H7 (cell line): ENCODE data around the gene STRIP2. TPM values are rescaled to one million over a fixed set of nuclear protein-coding genes. Genes with fewer than 3 reads are reported as not detected.

ENCODE experiments used
- DNase-seq: peaks from one replicate; pipeline ENCODE4 v3.0.0; 2012
- H3K27me3 ChIP-seq: 2 replicates; pipeline ENCODE4 v1.6.0; 2011; ENCODE audit warnings: mild to moderate bottlenecking, low read length; ENCODE audit not compliant: control insufficient read depth, insufficient read depth
- H3K36me3 ChIP-seq: replicated peaks from 2 replicates; pipeline ENCODE4 v1.5.1; 2011; ENCODE audit warnings: low read length; ENCODE audit not compliant: control insufficient read depth, insufficient read depth
- H3K4me3 ChIP-seq: 2 replicates; pipeline ENCODE4 v1.5.1; 2011; ENCODE audit warnings: low read depth, mild to moderate bottlenecking, control low read depth, low read length, moderate library complexity; ENCODE audit not compliant: insufficient read depth
- total RNA-seq: library from RNA; depleted of rRNA; stranded (reverse); fragments of >200 nt; shearing (Covaris generic); gene quantifications from 2 replicates; pipeline ENCODE4 v1.2.3, GENCODE V29; 2014; rRNA removed

The STRIP2 gene, protein sequence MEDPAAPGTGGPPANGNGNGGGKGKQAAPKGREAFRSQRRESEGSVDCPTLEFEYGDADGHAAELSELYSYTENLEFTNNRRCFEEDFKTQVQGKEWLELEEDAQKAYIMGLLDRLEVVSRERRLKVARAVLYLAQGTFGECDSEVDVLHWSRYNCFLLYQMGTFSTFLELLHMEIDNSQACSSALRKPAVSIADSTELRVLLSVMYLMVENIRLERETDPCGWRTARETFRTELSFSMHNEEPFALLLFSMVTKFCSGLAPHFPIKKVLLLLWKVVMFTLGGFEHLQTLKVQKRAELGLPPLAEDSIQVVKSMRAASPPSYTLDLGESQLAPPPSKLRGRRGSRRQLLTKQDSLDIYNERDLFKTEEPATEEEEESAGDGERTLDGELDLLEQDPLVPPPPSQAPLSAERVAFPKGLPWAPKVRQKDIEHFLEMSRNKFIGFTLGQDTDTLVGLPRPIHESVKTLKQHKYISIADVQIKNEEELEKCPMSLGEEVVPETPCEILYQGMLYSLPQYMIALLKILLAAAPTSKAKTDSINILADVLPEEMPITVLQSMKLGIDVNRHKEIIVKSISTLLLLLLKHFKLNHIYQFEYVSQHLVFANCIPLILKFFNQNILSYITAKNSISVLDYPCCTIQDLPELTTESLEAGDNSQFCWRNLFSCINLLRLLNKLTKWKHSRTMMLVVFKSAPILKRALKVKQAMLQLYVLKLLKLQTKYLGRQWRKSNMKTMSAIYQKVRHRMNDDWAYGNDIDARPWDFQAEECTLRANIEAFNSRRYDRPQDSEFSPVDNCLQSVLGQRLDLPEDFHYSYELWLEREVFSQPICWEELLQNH
- total RNA-seq: 3.8 and 5.1 TPM in 2 replicates

DNA sequence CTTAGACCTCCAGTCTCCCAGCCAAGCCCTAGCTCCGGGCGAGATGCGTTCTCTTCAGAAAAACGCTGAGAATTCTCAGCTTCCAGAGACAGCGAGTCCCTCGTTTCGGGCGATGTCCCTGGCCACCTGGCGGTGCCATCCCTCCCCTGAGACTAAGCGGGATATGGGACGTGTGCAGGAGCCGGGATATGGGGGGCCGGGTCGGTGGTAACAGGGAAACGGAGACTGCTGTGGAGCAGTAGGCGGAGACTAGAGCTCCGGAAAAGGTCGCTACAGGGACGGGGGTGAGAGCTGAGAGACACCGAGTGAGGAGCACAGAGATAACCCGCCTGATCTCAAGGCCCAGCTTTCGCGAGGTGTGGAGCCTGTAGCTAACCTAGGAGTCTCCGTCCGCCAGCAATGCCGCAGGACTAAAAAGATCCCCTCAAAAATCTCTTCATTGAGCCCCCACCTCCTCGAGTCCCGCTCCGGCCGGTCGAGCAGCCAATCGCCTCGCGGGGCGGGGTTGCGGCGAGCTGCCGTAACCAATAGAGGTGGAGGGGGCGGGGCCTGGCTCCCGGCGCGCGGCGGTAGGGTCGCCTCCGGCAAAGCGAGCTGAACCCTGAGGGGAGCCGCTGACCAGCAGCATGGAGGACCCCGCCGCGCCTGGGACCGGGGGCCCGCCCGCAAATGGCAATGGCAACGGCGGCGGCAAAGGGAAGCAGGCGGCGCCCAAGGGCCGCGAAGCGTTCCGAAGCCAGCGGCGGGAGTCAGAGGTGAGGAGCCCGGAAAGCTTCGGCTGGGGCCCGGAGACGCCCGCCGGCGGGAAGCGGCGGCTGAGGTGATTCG is at the start of gene STRIP2:
Gene STRIP2 (plus strand): TSS at position 586 of the 828 bp plus-strand sequence. CDS start 41 bp downstream, at position 627.
- H3K4me3 ChIP-seq: peak within 1 kb of the TSS; percentile 85
- DNase-seq: peak; percentile 97
- H3K27me3 ChIP-seq: peaks cover 14% of the 10 kb centered on the region
- no peaks in the 10 kb centered on the region; the same call in 1 of the 2 replicates for H3K36me3 ChIP-seq

- no peaks in the 10 kb centered on the region for H3K27me3 ChIP-seq
- H3K4me3 ChIP-seq: no peak overlapping the region
- no peaks in the 10 kb centered on the region for H3K36me3 ChIP-seq
- no peak for DNase-seq
These were observed 49.1 kb upstream of the STRIP2 start for GRCh38 chr7:129385116-129385515.

DNA sequence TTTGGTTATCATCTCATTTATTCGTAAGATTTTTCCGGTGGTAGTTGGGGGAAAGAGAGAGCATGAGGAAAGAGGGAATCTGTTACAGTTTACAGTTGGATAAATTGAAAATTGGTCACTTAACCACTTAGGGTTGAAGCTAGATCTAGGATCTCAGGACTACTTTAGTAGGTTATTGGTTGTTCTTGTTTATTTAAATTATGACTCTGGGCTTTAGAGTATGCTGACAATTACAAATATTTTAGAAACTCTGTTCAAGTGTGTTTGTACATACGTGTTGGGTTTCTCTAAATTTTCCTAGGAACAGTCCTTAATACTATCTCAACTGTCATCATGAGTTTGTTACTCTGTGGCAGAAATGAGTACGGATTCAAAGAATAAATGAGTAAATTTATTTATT is 48.6 kb upstream of the STRIP2 start:
- no peak for DNase-seq
- H3K27me3 ChIP-seq: no peaks in the 10 kb centered on the region
- H3K36me3 ChIP-seq: peaks cover 2% of the 10 kb centered on the region
- H3K4me3 ChIP-seq: no peak overlapping the region

GRCh38 chr7:129386506-129386905 is 47.7 kb upstream of the STRIP2 start:
- Histone ChIP-seq H3K4me3 (no peak overlapping the region), H3K36me3 (peaks cover 2% of the 10 kb centered on the region), H3K27me3 (no peaks in the 10 kb centered on the region)
- no peak for DNase-seq

DNA sequence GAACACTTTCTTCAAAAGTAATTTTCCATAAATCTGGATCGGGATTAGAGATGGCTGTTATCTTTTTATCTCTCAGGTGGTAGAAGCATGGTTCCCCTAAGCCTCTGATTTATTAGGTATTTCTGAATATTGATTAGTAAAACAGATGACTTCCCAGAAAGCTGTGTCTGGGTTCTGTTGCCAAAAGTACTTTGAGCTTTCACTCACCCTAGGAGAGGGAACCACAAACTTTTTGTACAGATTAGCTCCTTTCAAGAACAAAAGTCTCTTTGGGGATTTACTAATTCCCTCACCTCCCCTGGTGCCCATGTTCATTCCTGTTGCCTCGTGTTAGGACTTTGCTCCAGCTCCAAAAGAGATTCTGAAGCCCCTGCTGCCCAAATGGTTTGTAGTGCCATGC is 46.7 kb upstream of the STRIP2 start:
- DNase-seq: no peak
- Histone ChIP-seq H3K27me3 (no peaks in the 10 kb centered on the region), H3K4me3 (no peak overlapping the region), H3K36me3 (peaks cover 2% of the 10 kb centered on the region)

DNA sequence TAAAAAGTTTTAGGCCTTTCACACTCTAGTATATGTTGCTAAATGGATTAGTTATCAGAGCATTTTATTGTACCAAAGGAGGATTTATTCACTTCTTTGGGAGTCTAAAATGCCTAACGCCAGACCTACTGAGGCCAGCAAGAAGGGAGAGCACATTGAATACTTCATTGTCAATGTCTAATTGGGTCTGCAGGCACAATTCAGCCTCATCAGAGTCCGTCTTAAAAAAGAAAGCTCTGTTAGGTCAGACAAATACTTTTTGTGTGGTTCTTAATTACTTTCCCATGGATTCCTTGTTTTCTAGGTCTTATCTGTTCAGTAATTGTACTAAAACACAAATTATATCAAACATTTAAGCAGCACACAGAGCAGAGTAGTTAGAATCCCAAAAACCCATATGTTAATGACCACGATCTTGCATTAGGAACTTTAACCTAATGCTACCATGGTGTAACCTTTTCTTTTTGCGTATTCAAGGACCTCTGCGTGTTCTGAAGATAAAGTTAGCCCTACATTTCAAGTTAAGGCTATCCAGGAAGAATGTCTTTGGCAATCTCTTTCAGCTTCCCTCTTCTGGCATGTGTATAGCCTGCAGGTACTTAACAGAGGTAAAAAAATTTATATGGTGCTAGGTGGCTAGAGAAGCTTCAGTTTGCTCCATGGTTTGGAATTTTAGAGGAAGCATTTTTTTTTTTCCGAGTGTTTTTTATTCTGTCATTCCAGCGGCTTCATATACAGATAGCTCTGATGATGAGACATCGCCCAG is 45.7 kb upstream of the STRIP2 start:
- H3K27me3 ChIP-seq: no peaks in the 10 kb centered on the region
- H3K4me3 ChIP-seq: no peak overlapping the region
- peaks cover 2% of the 10 kb centered on the region for H3K36me3 ChIP-seq
- DNase-seq: no peak

DNA sequence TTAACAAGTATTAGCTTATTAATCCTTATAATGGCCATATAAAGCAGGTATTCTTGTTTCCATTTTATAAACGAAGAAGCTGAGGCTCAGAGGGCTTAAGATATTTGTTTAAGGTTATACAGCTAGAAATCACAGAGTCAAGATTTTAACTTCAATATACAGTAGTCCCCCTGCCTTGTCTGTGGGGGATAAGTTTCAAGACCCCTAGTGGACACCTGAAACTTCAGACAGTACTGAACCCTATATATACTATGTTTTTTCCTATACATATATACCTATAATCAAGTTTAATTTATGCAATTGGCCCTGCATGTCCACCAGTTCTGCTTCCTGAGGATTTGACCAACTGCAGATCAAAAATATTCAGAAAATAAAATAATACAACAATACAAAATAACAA is 44.4 kb upstream of the STRIP2 start:
- no peak overlapping the region for H3K4me3 ChIP-seq
- no peak for DNase-seq
- H3K27me3 ChIP-seq: no peaks in the 10 kb centered on the region
- H3K36me3 ChIP-seq: peaks cover 2% of the 10 kb centered on the region

DNA sequence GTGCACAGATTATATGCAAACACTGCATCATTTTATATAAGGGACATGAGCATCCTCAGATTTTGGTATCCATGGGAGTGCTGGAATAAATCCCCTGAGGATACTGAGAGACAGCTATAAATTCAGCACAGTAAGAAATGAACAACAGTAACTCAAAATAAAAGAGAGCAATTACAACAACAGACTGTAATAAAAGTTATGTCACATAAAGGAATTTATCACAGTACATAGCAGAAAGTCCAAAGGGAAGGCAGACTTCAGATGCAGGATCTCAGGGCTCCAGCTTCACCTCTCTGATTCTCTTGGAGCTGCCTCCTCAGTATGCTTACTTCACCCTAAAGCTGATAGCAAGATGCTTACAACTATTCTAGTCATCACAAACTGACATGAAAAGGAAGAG is 43.9 kb upstream of the STRIP2 start:
- no peak for DNase-seq
- peaks cover 2% of the 10 kb centered on the region for H3K36me3 ChIP-seq
- no peak overlapping the region for H3K4me3 ChIP-seq
- H3K27me3 ChIP-seq: no peaks in the 10 kb centered on the region

GRCh38 chr7:129391546-129392171 is 42.6 kb upstream of the STRIP2 start:
- H3K4me3 ChIP-seq: no peak overlapping the region
- H3K36me3 ChIP-seq: peaks cover 2% of the 10 kb centered on the region
- no peak for DNase-seq
- H3K27me3 ChIP-seq: no peaks in the 10 kb centered on the region

DNA sequence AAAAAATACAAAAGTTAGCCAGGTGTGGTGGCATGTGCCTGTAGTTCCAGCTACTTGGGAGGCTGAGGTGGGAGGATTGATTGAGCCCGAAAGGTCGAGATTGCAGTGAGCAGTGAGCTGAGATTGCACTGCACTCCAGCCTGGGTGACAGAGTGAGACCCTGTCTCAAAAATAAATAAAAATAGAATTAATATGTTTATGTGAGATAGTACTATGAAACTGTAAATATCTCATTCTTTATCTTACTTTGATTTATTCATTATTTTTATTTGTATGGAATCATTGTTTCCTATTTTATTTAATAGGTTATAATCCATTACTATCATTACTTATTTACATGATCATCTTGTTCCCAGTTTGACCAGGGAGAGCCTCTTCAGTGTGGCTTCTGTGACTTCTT is 41.0 kb upstream of the STRIP2 start:
- no peak overlapping the region for H3K4me3 ChIP-seq
- DNase-seq: no peak
- H3K36me3 ChIP-seq: peaks cover 2% of the 10 kb centered on the region
- no peaks in the 10 kb centered on the region for H3K27me3 ChIP-seq

DNA sequence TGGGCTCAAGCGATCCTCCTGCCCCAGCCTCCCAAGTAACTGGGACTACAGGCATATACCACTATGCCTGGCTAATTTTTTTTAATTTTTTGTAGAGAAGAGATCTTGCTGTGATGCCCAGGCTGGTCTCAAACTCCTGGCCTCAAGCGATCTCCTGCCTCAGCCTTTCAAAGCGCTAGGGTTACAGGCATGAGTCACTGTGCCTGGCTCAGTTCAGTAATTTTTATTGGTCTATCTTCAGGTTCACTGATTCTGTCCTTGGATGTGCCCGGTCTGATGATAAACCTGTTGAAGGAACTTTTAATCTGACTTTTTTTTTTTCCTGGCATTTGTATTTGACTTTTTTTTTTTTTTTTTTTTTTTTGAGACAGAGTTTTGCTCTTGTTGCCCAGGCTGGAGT is 40.1 kb upstream of the STRIP2 start:
- H3K36me3 ChIP-seq: peaks cover 2% of the 10 kb centered on the region
- H3K27me3 ChIP-seq: no peaks in the 10 kb centered on the region
- no peak for DNase-seq
- H3K4me3 ChIP-seq: no peak overlapping the region

- Histone ChIP-seq H3K36me3 (peaks cover 2% of the 10 kb centered on the region), H3K27me3 (no peaks in the 10 kb centered on the region)
- no peak for DNase-seq
These were observed 39.0 kb upstream of the STRIP2 start for GRCh38 chr7:129394982-129395914.

More at GRCh38 chr7:129394982-129395914, 39.0 kb upstream of the STRIP2 start:
- H3K4me3 ChIP-seq: no peak overlapping the region
